ENCODE data around the gene JAK2.
"Not testable (repeated sequence)": the region's sequence is repeated elsewhere in the genome, so short reads cannot be mapped to it uniquely, and the experiment has no call there.

GRCh38 chr9:5101127-5101526, 116.1 kb downstream of the JAK2 start:
- TF ChIP-seq POLR2A, CTCF (IDR thresholded peaks at IDR 0.05): not testable (repeated sequence)

Data from esophagus squamous epithelium (tissue), 4 donors.